Measurements from ENCODE around the gene EML5.

Gene EML5

DNA sequence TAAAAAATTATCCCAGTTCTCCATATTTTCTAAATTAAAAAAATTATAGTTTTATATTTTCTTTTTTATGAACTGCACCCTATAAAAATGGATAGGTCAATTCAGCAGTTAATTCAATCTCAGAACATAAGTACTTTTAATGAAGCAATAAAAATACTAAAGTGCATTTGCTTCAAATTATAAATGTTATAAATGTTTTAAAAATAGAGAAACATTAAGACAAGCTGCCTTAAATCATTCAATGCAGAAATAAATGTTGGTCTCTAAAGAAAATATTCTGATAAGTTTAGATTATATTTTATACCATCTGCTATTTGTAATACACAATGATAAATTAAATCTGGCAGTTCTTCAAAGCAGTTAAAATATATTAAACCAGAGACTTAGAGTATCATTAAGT is 164.3 kb downstream of the EML5 start:
- Mint-ChIP-seq H3K9me3 (no peaks in the 10 kb centered on the region), H3K4me3 (no peak overlapping the region), H3K36me3 (peaks cover 17% of the 10 kb centered on the region), H3K27me3 (no peaks in the 10 kb centered on the region), H3K27ac (no peak overlapping the region), H3K4me1 (no peaks in the 10 kb centered on the region)
- no peak for ATAC-seq

DNA sequence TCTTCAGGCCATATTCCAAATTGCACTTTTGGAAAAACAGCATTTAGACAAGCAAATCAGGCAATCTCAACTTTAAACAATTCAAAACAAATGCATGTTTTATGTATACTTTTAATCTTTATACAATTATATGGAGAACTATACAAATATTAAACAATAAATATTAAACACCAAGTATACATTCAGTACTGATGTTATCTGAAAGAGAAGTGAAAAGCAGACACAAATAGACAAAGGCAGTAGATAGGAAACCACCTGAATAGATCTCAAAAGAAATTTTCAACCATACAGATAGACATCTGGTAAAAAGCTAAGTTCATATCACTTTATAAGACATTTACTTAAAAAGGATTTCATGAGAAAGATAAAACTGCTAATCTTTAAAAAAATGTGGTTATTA is 164.7 kb downstream of the EML5 start:
- no peaks in the 10 kb centered on the region for H3K27me3 Mint-ChIP-seq
- H3K27ac Mint-ChIP-seq: no peak overlapping the region
- peaks cover 17% of the 10 kb centered on the region for H3K36me3 Mint-ChIP-seq
- no peaks in the 10 kb centered on the region for H3K4me1 Mint-ChIP-seq
- no peaks in the 10 kb centered on the region for H3K9me3 Mint-ChIP-seq
- no peak overlapping the region for H3K4me3 Mint-ChIP-seq
- ATAC-seq: no peak

DNA sequence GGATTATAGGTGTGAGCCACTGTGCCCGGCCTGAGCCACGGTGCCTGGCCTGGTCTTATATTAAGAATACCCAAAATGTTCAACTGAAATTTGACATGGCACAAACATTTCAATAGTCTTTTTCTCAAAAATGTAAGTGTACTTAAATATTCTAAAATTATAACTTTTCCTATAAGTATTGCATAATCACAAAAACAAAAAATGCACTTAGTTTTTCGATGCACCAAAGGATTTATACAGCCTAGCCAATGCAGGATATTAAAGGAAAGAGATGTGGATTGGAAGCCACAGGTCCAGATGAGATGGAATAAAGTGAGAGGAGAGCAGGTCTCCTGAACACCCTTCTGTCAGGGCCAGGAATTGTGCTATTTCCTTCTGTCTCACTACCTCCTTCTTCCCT is 167.1 kb downstream of the EML5 start:
- Mint-ChIP-seq H3K36me3 (peaks cover 24% of the 10 kb centered on the region), H3K4me3 (no peak overlapping the region), H3K4me1 (no peaks in the 10 kb centered on the region), H3K27ac (no peak overlapping the region), H3K27me3 (no peaks in the 10 kb centered on the region), H3K9me3 (no peaks in the 10 kb centered on the region)
- ATAC-seq: no peak

DNA sequence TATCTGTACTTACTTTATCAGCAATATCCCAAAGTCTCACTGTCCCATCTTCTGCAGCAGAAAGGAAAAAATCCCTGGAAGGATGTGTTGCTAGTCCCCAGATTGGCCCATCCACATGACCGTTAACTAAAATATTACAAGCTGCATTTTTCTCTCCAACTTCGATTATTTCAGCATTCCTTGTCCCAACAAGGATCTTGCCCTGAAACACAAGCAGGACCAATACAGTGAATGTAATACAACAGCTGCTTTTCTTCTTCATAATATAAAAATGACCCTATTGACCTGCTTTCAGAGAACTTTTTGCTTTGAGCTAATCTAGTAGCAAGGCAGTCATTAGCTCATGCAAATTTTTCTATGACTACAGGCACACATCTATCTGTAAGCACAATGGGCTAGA is 171.7 kb downstream of the EML5 start:
- no peaks in the 10 kb centered on the region for H3K9me3 Mint-ChIP-seq

DNA sequence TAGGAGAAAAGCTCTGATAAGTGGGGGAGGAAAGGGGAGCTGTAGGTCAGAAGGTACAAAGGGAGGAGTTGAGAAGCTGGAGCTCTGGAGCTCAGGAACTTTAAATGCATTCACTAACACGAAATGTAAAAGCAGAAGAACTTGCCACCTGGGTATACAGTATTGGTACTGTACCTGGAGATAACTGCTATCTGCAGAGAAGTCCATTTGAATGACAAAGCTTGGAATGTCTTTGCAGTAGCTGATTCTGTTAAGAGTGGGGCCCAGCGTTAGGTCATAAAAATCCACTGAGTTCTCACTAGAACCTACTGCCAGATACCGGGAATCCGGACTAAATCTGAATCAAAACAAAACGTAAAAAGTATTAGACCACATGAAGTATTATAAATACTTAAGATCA is 174.3 kb downstream of the EML5 start:
- no peak overlapping the region for H3K27ac Mint-ChIP-seq

More for the DNA sequence above, 171.7 kb downstream of the EML5 start:
- no peak overlapping the region for H3K4me3 Mint-ChIP-seq
- H3K27ac Mint-ChIP-seq: no peak overlapping the region
- H3K4me1 Mint-ChIP-seq: no peaks in the 10 kb centered on the region
- peaks cover 38% of the 10 kb centered on the region for H3K36me3 Mint-ChIP-seq
- ATAC-seq: no peak
- H3K27me3 Mint-ChIP-seq: no peaks in the 10 kb centered on the region

DNA sequence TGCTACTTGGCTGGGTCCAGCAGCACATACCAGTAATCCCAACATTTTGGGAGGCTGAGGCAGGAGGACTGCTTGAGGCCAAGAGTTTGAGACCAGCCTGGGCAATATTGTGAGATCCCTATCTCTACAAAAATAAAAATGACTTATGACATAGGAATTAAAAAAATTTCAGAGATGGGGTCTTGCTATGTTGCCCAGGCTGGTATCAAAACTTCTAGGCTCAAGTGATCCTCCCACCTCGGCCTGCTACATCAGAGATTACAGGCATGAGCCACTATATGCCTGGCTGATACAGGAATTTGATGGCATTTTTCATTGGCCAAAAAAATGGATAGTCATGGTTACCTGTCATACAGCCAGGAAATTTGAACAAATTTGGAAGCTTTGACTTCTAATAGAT is 175.3 kb downstream of the EML5 start:
- H3K27me3 Mint-ChIP-seq: no peaks in the 10 kb centered on the region

More for the DNA sequence above, 174.3 kb downstream of the EML5 start:
- Mint-ChIP-seq H3K4me1 (no peaks in the 10 kb centered on the region), H3K9me3 (no peaks in the 10 kb centered on the region), H3K27me3 (no peaks in the 10 kb centered on the region), H3K4me3 (no peak overlapping the region), H3K36me3 (peaks cover 32% of the 10 kb centered on the region)
- no peak for ATAC-seq

DNA sequence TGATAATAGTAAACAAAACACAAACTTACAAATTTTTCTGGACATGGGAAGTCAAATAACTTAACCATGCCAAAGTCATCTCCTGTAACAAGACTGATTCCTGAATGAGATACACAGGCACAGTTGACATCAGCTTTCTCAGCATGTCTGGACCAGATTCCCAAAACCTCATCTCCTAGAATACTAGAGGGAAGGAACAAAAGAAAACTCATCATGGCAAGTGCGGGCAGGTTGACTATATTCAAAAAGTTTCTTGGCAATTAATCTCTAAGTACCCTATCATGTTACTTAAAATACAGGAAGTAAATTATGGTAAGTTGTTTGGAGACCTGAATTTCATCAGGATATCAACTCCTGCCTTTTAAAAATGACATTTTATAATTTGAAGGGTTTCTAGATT is 176.1 kb downstream of the EML5 start:
- Mint-ChIP-seq H3K27ac (peak overlapping the region; percentile 51), H3K27me3 (no peaks in the 10 kb centered on the region), H3K9me3 (no peaks in the 10 kb centered on the region), H3K36me3 (peaks cover 34% of the 10 kb centered on the region), H3K4me1 (peaks cover 9% of the 10 kb centered on the region), H3K4me3 (no peak overlapping the region)
- ATAC-seq: no peak

More for the DNA sequence above, 175.3 kb downstream of the EML5 start:
- Mint-ChIP-seq H3K4me1 (peaks cover 5% of the 10 kb centered on the region), H3K4me3 (no peak overlapping the region), H3K9me3 (no peaks in the 10 kb centered on the region), H3K27ac (no peak overlapping the region), H3K36me3 (peaks cover 36% of the 10 kb centered on the region)
- no peak for ATAC-seq

DNA sequence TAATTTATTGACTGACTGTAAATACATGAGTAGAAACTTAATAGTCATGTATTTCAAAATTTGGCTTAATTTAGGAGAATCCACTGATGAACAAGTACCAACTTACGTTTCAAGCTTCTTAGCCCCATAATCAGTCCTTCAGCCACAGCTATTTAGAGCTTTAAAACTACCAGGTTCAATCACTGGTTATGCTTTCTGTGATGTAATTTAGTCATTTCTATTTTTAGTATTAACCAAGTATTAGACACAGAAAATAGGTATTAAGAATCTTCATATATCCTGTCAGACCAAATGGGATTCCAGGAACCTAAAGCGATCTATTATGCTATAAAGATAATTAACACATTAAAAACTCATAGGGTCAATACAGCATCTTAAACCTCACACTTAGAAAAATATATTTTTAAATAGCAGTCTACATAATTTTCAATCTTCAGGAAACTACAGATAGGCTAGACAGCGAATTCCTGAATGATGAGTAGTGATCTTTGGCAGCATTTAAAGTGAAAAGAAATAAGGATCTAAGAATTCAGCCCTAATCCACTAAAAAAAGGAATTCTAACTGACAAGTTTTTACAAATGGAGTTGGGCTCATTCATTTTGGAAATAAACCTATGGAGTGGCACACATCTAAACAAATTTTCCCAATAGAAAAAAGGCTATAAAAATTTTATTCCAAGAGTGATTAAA is 178.4 kb downstream of the EML5 start:
- peaks cover 50% of the 10 kb centered on the region for H3K36me3 Mint-ChIP-seq
- H3K4me3 Mint-ChIP-seq: no peak overlapping the region
- peak overlapping the region; percentile 48 for H3K27ac Mint-ChIP-seq
- H3K4me1 Mint-ChIP-seq: peaks cover 11% of the 10 kb centered on the region
- ATAC-seq: no peak
- no peaks in the 10 kb centered on the region for H3K9me3 Mint-ChIP-seq
- no peaks in the 10 kb centered on the region for H3K27me3 Mint-ChIP-seq

DNA sequence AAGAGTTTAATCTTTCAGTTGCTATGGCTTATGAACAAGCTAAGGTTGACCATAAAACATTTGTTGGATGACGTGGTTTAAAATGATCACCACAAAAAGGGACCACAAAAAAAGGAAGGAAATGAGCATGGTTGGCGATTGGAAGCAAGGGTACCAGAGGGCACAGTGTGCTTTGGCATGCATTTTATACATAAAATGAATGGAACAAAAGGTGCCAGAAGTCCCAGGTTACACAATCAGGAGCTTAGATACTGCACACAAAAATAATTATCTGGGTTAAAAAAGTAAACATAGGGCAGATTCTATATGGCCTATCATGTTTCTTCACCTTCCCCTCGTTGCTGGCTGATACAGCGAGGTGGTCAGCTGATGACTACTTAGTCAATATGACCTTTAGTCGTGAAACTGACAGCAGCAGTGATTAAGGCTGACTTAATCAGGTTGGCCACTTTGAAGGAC is 179.2 kb downstream of the EML5 start:
- H3K36me3 Mint-ChIP-seq: peaks cover 57% of the 10 kb centered on the region
- ATAC-seq: peak; percentile 80
- H3K27me3 Mint-ChIP-seq: no peaks in the 10 kb centered on the region
- peaks cover 11% of the 10 kb centered on the region for H3K4me1 Mint-ChIP-seq
- peak overlapping the region; percentile 48 for H3K27ac Mint-ChIP-seq
- no peak overlapping the region for H3K4me3 Mint-ChIP-seq
- no peaks in the 10 kb centered on the region for H3K9me3 Mint-ChIP-seq

DNA sequence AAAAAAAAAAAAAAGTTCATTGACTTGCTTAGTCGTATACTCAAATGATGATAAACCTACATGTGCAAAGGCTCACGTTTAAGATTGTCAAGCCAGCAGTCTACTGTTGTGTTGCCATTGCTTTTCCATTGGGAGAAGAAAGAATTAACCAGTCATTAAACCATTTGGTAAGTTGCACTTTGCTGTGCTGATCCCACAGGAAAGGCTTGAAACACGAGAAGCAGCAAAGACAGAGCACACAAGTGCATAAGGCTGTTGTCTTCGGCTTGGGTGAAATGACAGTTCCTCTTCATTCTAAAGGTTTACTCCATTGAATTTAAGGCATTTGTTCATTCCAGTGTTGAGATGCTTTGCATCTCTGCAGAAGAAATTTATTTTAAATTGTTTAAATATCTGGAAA is 179.8 kb downstream of the EML5 start:
- Mint-ChIP-seq H3K4me3 (no peak overlapping the region), H3K27me3 (no peaks in the 10 kb centered on the region), H3K27ac (peak overlapping the region; percentile 48), H3K36me3 (peaks cover 58% of the 10 kb centered on the region), H3K9me3 (no peaks in the 10 kb centered on the region), H3K4me1 (peaks cover 11% of the 10 kb centered on the region)
- no peak for ATAC-seq

DNA sequence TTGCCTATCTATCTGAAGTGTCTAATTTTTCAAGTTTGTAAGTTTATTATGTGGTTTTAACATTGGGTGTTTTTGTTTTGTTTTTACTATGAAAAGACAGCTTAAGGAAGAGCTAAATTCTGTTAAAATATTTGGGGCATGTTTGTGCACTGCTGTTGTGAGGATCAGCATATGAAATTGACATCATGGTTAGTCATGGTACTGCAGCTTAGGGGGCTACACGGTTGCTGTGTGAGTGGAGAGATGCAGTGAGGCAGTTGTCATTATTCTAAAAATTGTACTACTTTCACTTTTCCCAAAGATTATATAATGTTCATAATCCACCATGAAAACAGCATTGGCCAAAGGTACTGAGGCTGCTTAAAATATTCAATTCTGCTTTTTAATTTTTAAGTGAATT is 180.9 kb downstream of the EML5 start:
- Mint-ChIP-seq H3K36me3 (peaks cover 68% of the 10 kb centered on the region), H3K27ac (no peak overlapping the region), H3K9me3 (no peaks in the 10 kb centered on the region), H3K4me1 (peaks cover 11% of the 10 kb centered on the region), H3K27me3 (no peaks in the 10 kb centered on the region), H3K4me3 (no peak overlapping the region)
- ATAC-seq: no peak

DNA sequence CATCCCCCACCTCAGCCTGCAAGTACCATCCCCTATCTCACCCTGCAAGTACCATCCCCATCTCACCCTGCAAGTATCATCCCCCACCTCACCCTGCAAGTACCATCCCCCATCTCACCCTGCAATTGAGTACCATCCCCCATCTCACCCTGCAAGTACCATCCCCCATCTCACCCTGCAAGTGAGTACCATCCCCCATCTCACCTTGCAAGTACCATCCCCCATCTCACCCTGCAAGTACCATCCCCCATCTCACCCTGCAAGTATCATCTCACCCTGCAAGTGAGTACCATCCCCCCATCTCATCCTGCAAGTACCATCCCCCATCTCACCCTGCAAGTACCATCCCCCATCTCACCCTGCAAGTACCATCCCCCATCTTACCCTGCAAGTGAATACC is 184.9 kb downstream of the EML5 start:
- no peak for ATAC-seq
- H3K36me3 Mint-ChIP-seq: peaks cover 81% of the 10 kb centered on the region
- H3K4me3 Mint-ChIP-seq: no peak overlapping the region
- no peaks in the 10 kb centered on the region for H3K9me3 Mint-ChIP-seq
- H3K27me3 Mint-ChIP-seq: no peaks in the 10 kb centered on the region
- H3K27ac Mint-ChIP-seq: no peak overlapping the region
- H3K4me1 Mint-ChIP-seq: peaks cover 10% of the 10 kb centered on the region

DNA sequence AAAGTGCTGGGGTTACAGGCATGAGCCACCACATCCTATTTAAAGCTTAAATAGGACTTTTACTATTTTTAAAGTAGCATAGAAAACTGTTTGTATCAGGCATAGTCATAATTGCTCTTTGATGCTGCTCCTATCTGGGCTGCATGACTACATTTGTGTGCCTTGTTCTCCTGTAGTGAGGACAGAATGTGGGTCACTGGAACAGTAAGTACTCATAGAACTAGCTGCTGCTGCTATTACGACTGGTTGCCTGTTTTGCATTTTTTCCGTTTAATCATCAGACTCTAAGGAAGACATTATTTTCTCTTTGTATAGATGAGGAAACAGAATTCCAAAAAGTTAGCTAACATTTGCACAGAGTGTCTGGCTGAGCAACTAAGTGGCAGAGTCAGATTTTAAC is 187.2 kb downstream of the EML5 start:
- no peak overlapping the region for H3K4me3 Mint-ChIP-seq
- no peak for ATAC-seq
- no peak overlapping the region for H3K27ac Mint-ChIP-seq
- H3K27me3 Mint-ChIP-seq: no peaks in the 10 kb centered on the region
- H3K9me3 Mint-ChIP-seq: no peaks in the 10 kb centered on the region
- H3K4me1 Mint-ChIP-seq: peaks cover 6% of the 10 kb centered on the region
- H3K36me3 Mint-ChIP-seq: peaks cover 75% of the 10 kb centered on the region

DNA sequence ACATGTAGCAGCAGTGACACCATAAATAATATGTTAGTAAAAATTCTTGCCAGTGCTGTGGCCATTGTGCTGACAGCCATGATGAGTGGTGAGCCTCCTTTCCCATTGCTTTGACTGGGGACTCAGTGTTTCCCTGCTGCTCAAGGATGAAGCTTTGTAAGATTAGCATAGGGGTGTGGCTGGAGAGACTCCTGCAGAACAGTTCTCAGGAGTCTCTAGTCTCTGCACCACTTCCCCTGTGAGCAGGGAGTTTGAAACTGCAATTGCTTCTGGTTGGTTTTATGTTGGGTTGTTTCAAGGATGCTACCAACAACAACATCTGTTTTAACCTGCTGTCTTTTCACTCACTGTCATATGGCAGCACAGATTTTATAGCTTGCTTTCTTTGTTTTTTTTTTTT is 188.5 kb downstream of the EML5 start:
- no peak overlapping the region for H3K4me3 Mint-ChIP-seq
- no peaks in the 10 kb centered on the region for H3K27me3 Mint-ChIP-seq
- ATAC-seq: no peak
- peaks cover 67% of the 10 kb centered on the region for H3K36me3 Mint-ChIP-seq
- H3K27ac Mint-ChIP-seq: no peak overlapping the region
- peaks cover 20% of the 10 kb centered on the region for H3K4me1 Mint-ChIP-seq
- H3K9me3 Mint-ChIP-seq: no peaks in the 10 kb centered on the region

DNA sequence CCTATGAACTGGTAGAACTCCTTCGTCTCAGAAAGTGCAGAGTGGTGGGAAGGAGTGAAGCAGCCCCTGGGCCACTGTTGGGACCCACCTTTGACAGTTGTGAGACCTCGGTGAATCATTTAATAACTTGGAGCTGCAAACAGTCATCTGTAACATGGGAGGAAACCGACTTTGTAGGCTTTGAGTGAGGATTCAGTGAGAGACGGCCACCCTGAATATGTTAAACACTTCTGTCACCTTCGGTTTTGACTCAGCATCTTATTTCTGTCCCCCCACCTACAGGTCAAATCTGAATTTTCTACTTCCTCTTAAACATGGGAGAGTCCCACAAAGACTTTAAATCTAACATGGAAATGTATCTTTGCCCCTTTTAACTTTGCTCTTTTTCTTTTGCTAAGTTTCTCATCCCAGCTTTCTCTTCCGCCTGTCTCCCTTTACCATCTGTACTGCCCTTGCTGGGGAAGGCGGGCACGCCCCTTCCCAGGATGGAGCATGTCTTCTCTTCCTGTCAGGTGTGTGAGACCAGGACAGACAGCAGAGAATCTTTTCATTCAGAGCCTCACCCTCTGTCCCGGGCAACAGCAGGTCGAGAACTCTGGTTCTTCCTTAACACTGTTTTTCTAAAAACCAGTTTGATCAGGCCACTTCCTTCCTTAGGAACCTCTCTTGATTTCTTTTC is 192.9 kb downstream of the EML5 start:
- Mint-ChIP-seq H3K36me3 (peaks cover 73% of the 10 kb centered on the region), H3K27me3 (no peaks in the 10 kb centered on the region), H3K9me3 (no peaks in the 10 kb centered on the region), H3K27ac (peak overlapping the region; percentile 93), H3K4me3 (peak overlapping the region; percentile 75), H3K4me1 (peaks cover 42% of the 10 kb centered on the region)
- ATAC-seq: peak; percentile 95

DNA sequence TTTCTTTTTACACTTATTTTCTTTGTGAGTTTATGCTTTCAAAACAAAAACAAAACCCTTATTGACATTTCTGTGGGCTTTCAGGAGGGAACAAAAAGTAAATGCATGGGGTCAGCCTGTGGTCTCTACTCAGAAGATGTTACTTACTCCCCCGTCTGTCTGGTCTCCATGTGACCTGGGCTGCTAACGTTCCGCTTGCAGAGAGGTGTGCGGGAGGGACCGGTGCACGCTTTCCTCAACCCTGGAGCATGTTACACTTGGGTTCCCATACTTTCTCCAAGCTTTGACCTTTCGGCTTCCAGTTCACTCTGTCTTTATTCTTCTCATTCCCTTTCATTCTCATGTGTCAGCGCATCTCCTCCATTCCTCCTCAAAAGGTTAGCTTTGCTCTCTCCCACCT is 193.4 kb downstream of the EML5 start:
- Mint-ChIP-seq H3K9me3 (no peaks in the 10 kb centered on the region), H3K36me3 (peaks cover 67% of the 10 kb centered on the region), H3K27ac (peak overlapping the region; percentile 93)

More for the DNA sequence above, 193.4 kb downstream of the EML5 start:
- ATAC-seq: peak; percentile 75
- peaks cover 42% of the 10 kb centered on the region for H3K4me1 Mint-ChIP-seq
- no peaks in the 10 kb centered on the region for H3K27me3 Mint-ChIP-seq
- H3K4me3 Mint-ChIP-seq: peak overlapping the region; percentile 72
